Measurements from ENCODE around the gene ARHGAP18. TPM values are rescaled to one million over a fixed set of nuclear protein-coding genes. Genes with fewer than 3 reads are reported as not detected.

The ARHGAP18 gene
- total and polyA plus RNA-seq, 10 of the 15 experiments (the other 5 are each of a cell fraction or from before 2014, with no cell fraction given), result 18.2 to 52.2 (median 31.7) TPM

DNA sequence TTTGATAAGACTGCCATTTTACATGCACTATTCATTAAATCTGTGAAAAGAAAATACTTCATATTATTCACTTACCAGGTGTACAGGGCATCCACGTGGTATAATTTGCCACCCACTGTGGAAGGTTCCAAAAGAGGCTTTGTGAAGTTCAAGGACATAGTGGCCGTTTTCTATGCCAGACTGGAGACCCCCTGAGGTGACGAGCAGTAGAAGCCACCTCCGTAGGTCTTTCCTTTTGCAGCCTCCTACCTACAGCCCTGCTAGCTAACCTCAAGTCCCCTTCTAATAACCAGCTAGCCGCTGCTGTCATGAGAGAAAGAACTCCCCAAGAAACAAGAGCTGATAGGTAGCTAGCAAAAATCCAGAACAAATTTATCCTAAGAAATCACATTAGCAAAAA lies 110.5 kb downstream of the ARHGAP18 start:
- intact Hi-C loops (cut with micrococcal nuclease; ENCODE audit: unreplicated experiment) (loop anchor here (2.0 to 5.0 kb wide), 2 partner anchors 71 to 338 kb away; no protein-coding TSS in a partner anchor), in situ Hi-C loops (cut with MboI) (loop anchor here (5.0 kb wide), 2 partner anchors 143 to 428 kb away; no protein-coding TSS in a partner anchor)
- Histone ChIP-seq H3K4me1 (ENCODE audit: control insufficient read depth, insufficient read depth, low read length) (peaks cover 11% of the 10 kb centered on the region), H4K20me1 (ENCODE audit: control insufficient read depth, insufficient read depth) (no peaks in the 10 kb centered on the region), H3K9me3 (replicated peaks; ENCODE audit: control insufficient read depth, insufficient read depth, low read length) (no peaks in the 10 kb centered on the region), H3K9ac (ENCODE audit: control insufficient read depth, insufficient read depth, low read length) (no peak overlapping the region), H3K27ac (ENCODE audit: control insufficient read depth, insufficient read depth) (no peak overlapping the region), H3K79me2 (ENCODE audit: control insufficient read depth, insufficient read depth, low read length) (peaks cover 4% of the 10 kb centered on the region), H3K27me3 (replicated peaks in 1 of 2; ENCODE audit: control insufficient read depth in 2 of 2, insufficient read depth in 2 of 2, low read length in 1 of 2) (no peaks in the 10 kb centered on the region), H3K36me3 (ENCODE audit: control insufficient read depth in 2 of 2, insufficient read depth in 2 of 2, low read length in 1 of 2) (peaks cover 3 to 17% of the 10 kb centered on the region in 2 experiments; a peak in 3 of 4 replicates), H2AFZ (ENCODE audit: control insufficient read depth, low read depth, low read length) (no peak overlapping the region), H3K4me2 (ENCODE audit: control insufficient read depth, insufficient read depth) (no peak overlapping the region), H3K4me3 (no peak overlapping the region)
- ATAC-seq, result no peak
- DNase-seq (ENCODE audit: low read depth, low spot score), result no peak
- ChIA-PET SMC1A (ENCODE audit: uncharacterized antibody, unreplicated experiment) (interaction anchor here (0.7 to 13.0 kb wide), 30 partner anchors 8 to 422 kb away, joined by 3 to 407 read pairs (median 7); partner anchors contain the start of gene ARHGAP18), CTCF (interaction anchor here (0.6 to 14.9 kb wide), 26 partner anchors 9 to 422 kb away, joined by 3 to 411 read pairs (median 9); partner anchors contain the start of gene ARHGAP18), RAD21 (ENCODE audit: unreplicated experiment) (interaction anchor here (0.7 to 9.1 kb wide), 15 partner anchors 23 to 422 kb away, joined by 3 to 268 read pairs (median 8); partner anchors contain the start of gene ARHGAP18), POLR2A (interaction anchor here (1.8 to 4.1 kb wide), 2 partner anchors 130 to 149 kb away, joined by 5 to 10 read pairs; no protein-coding TSS in a partner anchor)
- WGBS (ENCODE audit: insufficient coverage, insufficient replicate concordance, low lambda C conversion rate, missing lambda C conversion rate), result 97% methylated on average over 5 of the region's 5 CpGs
- no peak for FAIRE-seq
- no TSS peak for BruUV-seq (replicated peaks)
- TF ChIP-seq FOXK2 (IDR thresholded peaks at IDR 0.05) (no peak), NFYB (IDR thresholded peaks at IDR 0.05; ENCODE audit: insufficient read depth, low read depth, low read length) (no peak), BCL11A (IDR thresholded peaks at IDR 0.05; ENCODE audit: low read depth, low read length) (no peak), SMAD5 (IDR thresholded peaks at IDR 0.05; ENCODE audit: low read depth) (no peak), STAT1 (conservative IDR thresholded peaks at IDR 0.05) (no peak), EED (IDR thresholded peaks at IDR 0.05; ENCODE audit: low read depth) (no peak), GATAD2B (conservative IDR thresholded peaks at IDR 0.05; ENCODE audit: low read depth) (no peak), ZNF24 (IDR thresholded peaks at IDR 0.05) (no peak), CEBPB (IDR thresholded peaks at IDR 0.05; ENCODE audit: borderline replicate concordance in 1 of 2, low read depth in 2 of 2, low read length in 2 of 2) (no peak), ATF7 (IDR thresholded peaks at IDR 0.05; ENCODE audit: low read depth) (no peak), RCOR1 (conservative IDR thresholded peaks at IDR 0.05; ENCODE audit: low read depth, low read length) (no peak), ZBED1 (IDR thresholded peaks at IDR 0.05; ENCODE audit: borderline replicate concordance) (no peak), MYC (IDR thresholded peaks at IDR 0.05; ENCODE audit: insufficient read depth, insufficient read length, insufficient replicate concordance, low read length, severe bottlenecking) (no peak)
- TF ChIP-seq, protein P1, sequence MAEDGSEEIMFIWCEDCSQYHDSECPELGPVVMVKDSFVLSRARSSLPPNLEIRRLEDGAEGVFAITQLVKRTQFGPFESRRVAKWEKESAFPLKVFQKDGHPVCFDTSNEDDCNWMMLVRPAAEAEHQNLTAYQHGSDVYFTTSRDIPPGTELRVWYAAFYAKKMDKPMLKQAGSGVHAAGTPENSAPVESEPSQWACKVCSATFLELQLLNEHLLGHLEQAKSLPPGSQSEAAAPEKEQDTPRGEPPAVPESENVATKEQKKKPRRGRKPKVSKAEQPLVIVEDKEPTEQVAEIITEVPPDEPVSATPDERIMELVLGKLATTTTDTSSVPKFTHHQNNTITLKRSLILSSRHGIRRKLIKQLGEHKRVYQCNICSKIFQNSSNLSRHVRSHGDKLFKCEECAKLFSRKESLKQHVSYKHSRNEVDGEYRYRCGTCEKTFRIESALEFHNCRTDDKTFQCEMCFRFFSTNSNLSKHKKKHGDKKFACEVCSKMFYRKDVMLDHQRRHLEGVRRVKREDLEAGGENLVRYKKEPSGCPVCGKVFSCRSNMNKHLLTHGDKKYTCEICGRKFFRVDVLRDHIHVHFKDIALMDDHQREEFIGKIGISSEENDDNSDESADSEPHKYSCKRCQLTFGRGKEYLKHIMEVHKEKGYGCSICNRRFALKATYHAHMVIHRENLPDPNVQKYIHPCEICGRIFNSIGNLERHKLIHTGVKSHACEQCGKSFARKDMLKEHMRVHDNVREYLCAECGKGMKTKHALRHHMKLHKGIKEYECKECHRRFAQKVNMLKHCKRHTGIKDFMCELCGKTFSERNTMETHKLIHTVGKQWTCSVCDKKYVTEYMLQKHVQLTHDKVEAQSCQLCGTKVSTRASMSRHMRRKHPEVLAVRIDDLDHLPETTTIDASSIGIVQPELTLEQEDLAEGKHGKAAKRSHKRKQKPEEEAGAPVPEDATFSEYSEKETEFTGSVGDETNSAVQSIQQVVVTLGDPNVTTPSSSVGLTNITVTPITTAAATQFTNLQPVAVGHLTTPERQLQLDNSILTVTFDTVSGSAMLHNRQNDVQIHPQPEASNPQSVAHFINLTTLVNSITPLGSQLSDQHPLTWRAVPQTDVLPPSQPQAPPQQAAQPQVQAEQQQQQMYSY (CRISPR knock-in tag; IDR thresholded peaks at IDR 0.05), result no peak
- TF ChIP-seq, protein P2, sequence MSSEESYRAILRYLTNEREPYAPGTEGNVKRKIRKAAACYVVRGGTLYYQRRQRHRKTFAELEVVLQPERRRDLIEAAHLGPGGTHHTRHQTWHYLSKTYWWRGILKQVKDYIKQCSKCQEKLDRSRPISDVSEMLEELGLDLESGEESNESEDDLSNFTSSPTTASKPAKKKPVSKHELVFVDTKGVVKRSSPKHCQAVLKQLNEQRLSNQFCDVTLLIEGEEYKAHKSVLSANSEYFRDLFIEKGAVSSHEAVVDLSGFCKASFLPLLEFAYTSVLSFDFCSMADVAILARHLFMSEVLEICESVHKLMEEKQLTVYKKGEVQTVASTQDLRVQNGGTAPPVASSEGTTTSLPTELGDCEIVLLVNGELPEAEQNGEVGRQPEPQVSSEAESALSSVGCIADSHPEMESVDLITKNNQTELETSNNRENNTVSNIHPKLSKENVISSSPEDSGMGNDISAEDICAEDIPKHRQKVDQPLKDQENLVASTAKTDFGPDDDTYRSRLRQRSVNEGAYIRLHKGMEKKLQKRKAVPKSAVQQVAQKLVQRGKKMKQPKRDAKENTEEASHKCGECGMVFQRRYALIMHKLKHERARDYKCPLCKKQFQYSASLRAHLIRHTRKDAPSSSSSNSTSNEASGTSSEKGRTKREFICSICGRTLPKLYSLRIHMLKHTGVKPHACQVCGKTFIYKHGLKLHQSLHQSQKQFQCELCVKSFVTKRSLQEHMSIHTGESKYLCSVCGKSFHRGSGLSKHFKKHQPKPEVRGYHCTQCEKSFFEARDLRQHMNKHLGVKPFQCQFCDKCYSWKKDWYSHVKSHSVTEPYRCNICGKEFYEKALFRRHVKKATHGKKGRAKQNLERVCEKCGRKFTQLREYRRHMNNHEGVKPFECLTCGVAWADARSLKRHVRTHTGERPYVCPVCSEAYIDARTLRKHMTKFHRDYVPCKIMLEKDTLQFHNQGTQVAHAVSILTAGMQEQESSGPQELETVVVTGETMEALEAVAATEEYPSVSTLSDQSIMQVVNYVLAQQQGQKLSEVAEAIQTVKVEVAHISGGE (CRISPR knock-in tag; IDR thresholded peaks at IDR 0.05), result no peak
- TF ChIP-seq, protein P3, sequence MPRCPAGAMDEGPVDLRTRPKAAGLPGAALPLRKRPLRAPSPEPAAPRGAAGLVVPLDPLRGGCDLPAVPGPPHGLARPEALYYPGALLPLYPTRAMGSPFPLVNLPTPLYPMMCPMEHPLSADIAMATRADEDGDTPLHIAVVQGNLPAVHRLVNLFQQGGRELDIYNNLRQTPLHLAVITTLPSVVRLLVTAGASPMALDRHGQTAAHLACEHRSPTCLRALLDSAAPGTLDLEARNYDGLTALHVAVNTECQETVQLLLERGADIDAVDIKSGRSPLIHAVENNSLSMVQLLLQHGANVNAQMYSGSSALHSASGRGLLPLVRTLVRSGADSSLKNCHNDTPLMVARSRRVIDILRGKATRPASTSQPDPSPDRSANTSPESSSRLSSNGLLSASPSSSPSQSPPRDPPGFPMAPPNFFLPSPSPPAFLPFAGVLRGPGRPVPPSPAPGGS (IDR thresholded peaks at IDR 0.05; ENCODE audit: borderline replicate concordance, insufficient read depth, low read depth, low read length, poor library complexity, severe bottlenecking), result no peak

Measured in GM12878 (cell line).